Naive B cell (primary cell): ENCODE measurements around the gene RYK. TPM values are rescaled to one million over a fixed set of nuclear protein-coding genes. Genes with fewer than 3 reads are reported as not detected.

Experiments used
- ATAC-seq, 2 donors: fragments of 150-1000 bp; cut with Tn5 transposase; 2 replicates each; pipeline ENCODE4 v1.10.0; 2021; ENCODE audit warnings: low read depth in 2 of 2, mild to moderate bottlenecking in 2 of 2, moderate library complexity in 2 of 2
- DNase-seq: peaks from one replicate; pipeline ENCODE4 v3.0.0; 2022
- H3K27ac Mint-ChIP-seq, 6 donors: one replicate each; pipeline ENCODE4 v1.8.0; 2020 to 2022; ENCODE audit warnings: mild to moderate bottlenecking in 6 of 6, mixed read lengths in 6 of 6, moderate library complexity in 5 of 6, inconsistent platforms in 2 of 6
- H3K27me3 Mint-ChIP-seq, 3 donors: one replicate each; pipeline ENCODE4 v1.8.0; 2021 to 2022; ENCODE audit warnings: mixed read lengths in 3 of 3, mild to moderate bottlenecking in 1 of 3
- H3K36me3 Mint-ChIP-seq, 2 donors: one replicate each; pipeline ENCODE4 v1.8.0; 2020 to 2022; ENCODE audit warnings: mixed read lengths in 2 of 2, inconsistent platforms in 1 of 2, mild to moderate bottlenecking in 1 of 2
- H3K4me1 Mint-ChIP-seq, 3 donors: one replicate each; pipeline ENCODE4 v1.8.0; 2020 to 2022; ENCODE audit warnings: mixed read lengths in 3 of 3, inconsistent platforms in 1 of 3, mild to moderate bottlenecking in 1 of 3, moderate library complexity in 1 of 3
- H3K4me3 Mint-ChIP-seq, 8 donors: one replicate each; pipeline ENCODE4 v1.8.0; 2020 to 2022; ENCODE audit warnings: mild to moderate bottlenecking in 8 of 8, mixed read lengths in 8 of 8, moderate library complexity in 8 of 8, inconsistent platforms in 2 of 8
- H3K9me3 Mint-ChIP-seq, 7 donors: one replicate each; pipeline ENCODE4 v1.8.0; 2020 to 2022; ENCODE audit warnings: mixed read lengths in 7 of 7, mild to moderate bottlenecking in 5 of 7, inconsistent platforms in 2 of 7, moderate library complexity in 1 of 7
- polyA plus RNA-seq, 6 donors: library from polyadenylated mRNA; unstranded; fragments of 300-500 nt; fragmentation: Illumina TruSeq; gene quantifications; one replicate each; pipeline ENCODE4 v1.2.3, GENCODE V29; 2021; ENCODE audit warnings: low read depth in 6 of 6

Gene RYK
- polyA plus RNA-seq, 6 donors from 2014 or later = 3.7 to 14.2 (median 8.1) TPM

DNA sequence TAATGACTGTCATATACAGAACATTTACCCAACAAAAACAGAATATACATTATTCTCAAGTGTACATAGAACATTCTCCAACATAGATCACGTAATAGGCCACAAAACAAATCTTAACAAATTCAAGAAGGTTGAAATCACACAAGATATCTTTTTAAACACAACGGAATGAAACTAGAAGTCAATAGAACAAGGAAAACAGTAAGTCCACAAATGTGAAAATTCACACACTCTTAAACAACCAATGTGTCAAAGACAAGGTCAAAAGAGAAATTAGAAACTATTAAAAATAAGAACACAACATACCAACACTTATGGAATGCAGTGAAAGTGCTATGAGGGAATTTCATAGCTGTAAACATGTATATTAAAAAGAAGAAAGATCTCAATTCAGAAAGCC, 139.7 kb downstream of the RYK start:
- ATAC-seq (no peak), DNase-seq (no peak)
- H3K27ac Mint-ChIP-seq = no peak overlapping the region
- no peaks in the 10 kb centered on the region for H3K4me1 Mint-ChIP-seq
- H3K36me3 Mint-ChIP-seq = peaks cover 0 to 8% of the 10 kb centered on the region in 2 donors
- no peak overlapping the region for H3K4me3 Mint-ChIP-seq
- peaks cover 5 to 19% (median 17%) of the 10 kb centered on the region in 3 donors for H3K27me3 Mint-ChIP-seq
- H3K9me3 Mint-ChIP-seq = peaks cover 2 to 12% (median 8%) of the 10 kb centered on the region in 7 donors

Other genes with a start within 250 kb of the RYK start
- not detected for gene SLCO2A1, start 220.9 kb downstream of the RYK start, polyA plus RNA-seq
- not detected for gene AMOTL2, start 123.6 kb upstream of the RYK start, polyA plus RNA-seq
- gene ANAPC13, start 235.1 kb upstream of the RYK start, polyA plus RNA-seq = 100 to 1,000 TPM in 1 of 6 donors, 10 to 100 TPM in 5; 60.4 to 112 (median 79.1) TPM
- gene CEP63, start 235.2 kb upstream of the RYK start, polyA plus RNA-seq = 10 to 100 TPM in 5 of 6 donors, 1 to 10 TPM in 1; 5.4 to 25.5 (median 17.7) TPM